Measurements from ENCODE around the gene SCG3.

Gene SCG3

GRCh38 chr15:51731549-51732267 lies 50.4 kb downstream of the SCG3 start:
- DNase-seq, result no peak

DNA sequence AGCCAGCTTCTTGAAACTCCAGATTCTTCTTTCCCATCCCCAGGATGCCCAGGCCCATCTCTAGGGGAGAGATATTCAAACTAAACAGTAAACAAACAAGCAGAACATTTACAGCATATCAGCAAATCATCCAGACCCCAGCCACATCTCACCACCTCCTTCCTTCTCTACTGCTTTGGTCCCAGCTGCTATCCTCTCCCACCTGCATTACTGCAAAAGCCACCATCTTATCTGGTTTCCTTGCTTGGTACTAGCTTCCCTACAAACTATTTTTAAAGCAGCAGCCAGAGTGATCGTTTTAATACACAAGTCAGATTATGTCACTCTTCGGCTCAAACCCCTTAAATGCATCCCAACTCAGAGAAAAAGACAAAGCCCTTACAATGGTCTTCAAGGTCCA lies 51.3 kb downstream of the SCG3 start:
- no peak for DNase-seq

- DNase-seq, result no peak
Measured at GRCh38 chr15:51735228-51736010, 54.1 kb downstream of the SCG3 start.

GRCh38 chr15:51736069-51736468 lies 54.8 kb downstream of the SCG3 start:
- DNase-seq, result no peak

DNA sequence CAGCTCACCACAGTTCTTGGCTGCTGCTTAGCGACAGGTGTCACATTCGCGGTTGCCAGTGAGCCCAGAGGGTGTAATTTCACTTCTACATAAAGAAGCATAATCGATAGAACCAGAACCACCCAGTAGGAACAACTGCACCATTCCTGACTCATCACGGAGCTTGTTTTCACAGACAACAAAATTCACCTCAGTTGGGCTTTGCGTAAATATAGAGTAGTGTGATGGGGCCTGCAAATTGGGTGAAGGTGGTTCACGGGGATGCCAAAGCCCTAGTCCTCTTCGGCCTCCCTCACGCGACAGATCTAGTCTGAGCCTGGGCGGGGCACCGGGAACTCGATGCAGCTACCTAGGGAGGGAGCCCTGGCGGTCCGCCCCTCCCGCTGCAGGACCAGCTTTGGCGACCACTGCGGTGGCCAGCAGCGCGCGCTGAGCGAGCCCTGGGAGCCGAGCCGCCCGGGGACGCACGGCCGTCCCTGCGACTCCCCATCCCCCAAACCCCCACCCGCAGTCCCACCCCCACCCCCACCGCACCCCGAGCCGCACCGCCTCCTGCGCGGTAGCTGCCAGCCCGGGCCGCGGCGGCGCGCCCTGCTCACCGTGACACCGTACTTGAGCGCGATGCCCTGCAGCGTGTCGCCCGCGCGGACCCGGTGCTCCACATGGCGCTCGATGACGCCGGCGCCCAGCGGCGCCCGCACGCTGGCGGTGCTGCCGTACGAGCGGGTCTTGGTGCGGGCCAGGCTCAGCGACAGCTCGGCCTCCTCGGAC lies 55.6 kb downstream of the SCG3 start:
- peak; percentile 34 for DNase-seq

GRCh38 chr15:51737522-51738305 lies 56.4 kb downstream of the SCG3 start, which contains the start of gene LYSMD2:
TSS of gene LYSMD2 (minus strand) at chr15:51737655. CDS start at chr15:51737622, 33 bp downstream.
- DNase-seq, result no peak

DNA sequence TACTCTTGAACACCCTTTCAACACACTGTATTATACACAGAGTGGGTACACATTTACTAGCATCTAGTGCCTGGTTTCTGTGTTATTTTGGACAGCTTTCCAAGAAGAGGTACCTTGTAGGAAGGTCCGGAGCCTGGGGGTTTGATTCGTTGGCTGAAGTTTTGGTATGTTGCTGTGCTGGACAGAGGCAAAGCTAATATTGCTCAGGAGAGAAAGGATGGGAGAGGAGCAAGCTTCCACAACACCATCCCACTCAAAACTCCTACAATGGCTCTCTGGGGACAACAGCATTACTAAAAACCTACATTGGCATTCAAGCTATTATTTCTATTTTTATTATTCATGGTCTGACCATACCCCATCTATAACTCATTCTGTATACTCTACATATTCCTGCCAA lies 57.2 kb downstream of the SCG3 start:
- DNase-seq, result no peak

GRCh38 chr15:51739061-51739712 lies 57.9 kb downstream of the SCG3 start:
- DNase-seq, result no peak

- no peak for DNase-seq
Measured at GRCh38 chr15:51749307-51749706, 68.0 kb downstream of the SCG3 start.

GRCh38 chr15:51750186-51750585 lies 68.9 kb downstream of the SCG3 start:
- no peak for DNase-seq

DNA sequence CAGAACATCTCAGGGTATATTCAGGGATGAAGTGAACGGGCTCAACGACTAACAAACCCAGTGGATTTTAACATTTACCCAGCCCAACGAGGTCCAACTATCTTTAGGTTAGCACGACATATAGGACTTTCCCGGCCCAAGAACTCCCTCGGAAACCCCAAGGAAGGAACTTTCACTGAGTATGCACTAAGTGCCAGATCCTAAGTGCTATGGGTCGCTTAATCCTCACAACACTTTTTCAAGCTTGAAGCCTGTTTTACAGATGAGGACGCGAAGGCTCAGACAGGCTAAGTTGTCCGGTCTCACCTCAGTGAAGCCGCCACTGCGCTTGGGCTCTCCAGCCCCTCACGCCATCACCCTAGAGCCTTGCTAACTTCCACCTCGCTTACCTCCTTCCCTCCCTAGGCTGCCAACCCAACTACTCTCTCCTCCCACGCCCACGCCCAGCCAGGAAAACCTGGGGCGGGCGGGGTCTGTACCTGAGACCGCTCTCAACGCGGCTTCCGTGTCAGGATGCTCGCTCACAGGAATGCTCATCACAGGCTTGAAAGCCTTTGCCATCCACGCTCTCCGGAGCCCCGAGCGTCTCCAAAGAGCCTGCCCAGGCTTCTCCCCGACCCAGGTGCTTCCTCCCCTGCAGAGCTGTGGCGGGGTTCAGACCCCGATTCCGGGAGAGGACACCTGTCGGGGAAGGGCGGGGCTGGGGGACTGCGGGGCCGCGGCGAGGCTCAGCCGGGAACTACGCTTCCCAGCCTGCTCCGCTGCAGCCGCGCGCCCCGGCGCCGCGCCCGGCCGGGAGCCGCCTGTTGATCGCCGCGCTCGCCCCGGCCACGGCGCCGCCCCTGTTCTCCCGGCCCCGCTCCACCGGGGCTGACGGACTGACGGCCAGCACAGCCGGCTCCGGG lies 69.7 kb downstream of the SCG3 start, which contains the start of gene TMOD2:
Gene TMOD2 (plus strand): TSS at position 806 of the 905 bp plus-strand sequence. CDS start 14,845 bp downstream, outside the sequence.
- DNase-seq, result peak; percentile 30

GRCh38 chr15:51751697-51752683 lies 70.7 kb downstream of the SCG3 start:
- DNase-seq, result no peak

DNA sequence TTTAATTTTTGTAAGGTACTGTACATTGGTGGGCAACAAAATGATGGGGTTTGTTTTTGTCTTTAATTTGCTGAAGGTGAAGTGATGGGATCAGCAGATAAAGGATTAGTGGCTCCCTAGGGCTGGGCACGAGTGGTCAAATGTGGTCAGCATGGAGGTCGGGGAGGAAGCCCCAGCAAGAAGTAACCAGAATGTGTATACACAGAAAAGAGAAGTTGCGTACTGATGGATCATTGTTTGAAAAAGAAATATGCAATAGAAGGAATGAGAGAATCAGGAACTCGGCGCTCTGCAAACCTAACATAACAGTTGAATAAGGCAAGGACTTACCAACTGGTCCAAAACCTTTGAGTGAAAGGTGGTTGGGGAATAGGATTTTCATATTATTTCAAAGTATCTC lies 71.6 kb downstream of the SCG3 start:
- DNase-seq, result no peak

GRCh38 chr15:51754267-51754666 lies 73.0 kb downstream of the SCG3 start:
- no peak for DNase-seq

DNA sequence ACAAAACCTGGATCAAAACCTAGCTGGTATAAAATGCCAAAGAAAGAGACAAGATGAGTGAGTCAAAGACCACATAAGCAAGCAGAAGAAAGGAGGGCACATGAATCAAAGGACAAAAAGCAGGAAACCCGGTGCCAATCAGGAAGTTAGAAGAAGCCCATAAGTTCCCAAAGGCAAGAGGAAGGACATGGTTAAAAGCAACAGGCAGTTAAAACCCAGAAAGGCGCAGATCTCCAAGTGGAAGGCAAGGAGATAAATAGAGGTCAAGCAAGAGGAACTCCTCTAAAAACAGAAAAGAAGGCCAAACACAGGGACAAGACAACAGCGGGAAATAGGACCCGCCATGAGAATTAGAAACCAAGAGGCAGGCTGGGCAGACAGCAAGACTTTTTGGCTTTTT lies 74.5 kb downstream of the SCG3 start:
- no peak for DNase-seq

DNA sequence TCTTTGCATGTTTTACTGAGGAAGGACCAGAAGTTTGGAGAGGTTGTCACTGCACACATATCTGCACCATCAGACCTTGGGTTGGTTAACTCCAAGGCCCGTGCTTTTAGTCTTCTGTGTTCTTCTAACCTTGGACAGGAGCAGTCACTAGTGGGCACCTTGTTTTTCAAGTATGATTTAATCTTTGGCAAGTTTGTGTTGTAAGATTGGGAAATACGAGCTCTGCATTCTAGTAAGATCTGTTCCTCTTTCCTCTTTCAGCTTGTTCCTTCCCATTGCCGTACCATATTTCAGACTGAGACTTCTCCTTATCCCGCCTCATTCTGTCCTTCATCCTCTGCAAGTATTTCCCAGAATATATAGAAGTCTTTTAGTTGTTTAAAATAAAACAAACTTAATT lies 75.2 kb downstream of the SCG3 start:
- no peak for DNase-seq

GRCh38 chr15:51757450-51757849 lies 76.1 kb downstream of the SCG3 start:
- no peak for DNase-seq

DNA sequence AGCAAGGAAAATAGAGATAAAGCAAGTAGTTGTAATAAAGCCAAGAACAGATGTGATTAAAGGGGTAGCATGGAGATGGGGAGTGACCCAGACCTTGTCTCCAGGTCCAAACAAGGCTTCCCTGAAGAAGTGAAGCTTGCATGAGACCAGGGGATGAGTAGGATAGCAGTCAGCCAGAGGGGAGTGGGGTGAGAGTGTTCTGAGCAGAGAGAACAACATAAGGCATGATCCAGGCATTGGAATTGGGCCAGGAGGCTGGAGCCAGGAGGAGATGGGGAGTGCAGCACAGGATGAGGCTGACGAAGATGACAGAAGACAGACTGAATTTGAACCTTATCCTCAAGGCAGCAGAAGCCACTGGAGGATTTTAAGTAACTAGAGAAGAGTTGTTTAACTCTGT lies 77.3 kb downstream of the SCG3 start:
- no peak for DNase-seq

GRCh38 chr15:51759557-51760070 lies 78.3 kb downstream of the SCG3 start:
- no peak for DNase-seq
